Sciatic nerve (tissue), 2 donors: ENCODE results near the gene ZC3H6. TPM values are rescaled to one million over a fixed set of nuclear protein-coding genes. Genes with fewer than 3 reads are reported as not detected.
"Not testable (repeated sequence)": the region's sequence is repeated elsewhere in the genome, so short reads cannot be mapped to it uniquely, and the experiment has no call there.

Experiments used
- ATAC-seq: fragments of 200-7000 bp; cut with Tn5 transposase; one replicate; pipeline ENCODE4 v1.9.1; 2020; ENCODE audit warnings: mild to moderate bottlenecking, moderate library complexity
- DNase-seq: peaks from one replicate; pipeline ENCODE4 v3.0.0-alpha.2; 2020; ENCODE audit warnings: low spot score
- intact Hi-C: fragments of 100-400 bp; cut with DNase I; formaldehyde crosslinking; loops from one replicate; pipeline ENCODE4 v1.14.2; 2022
- total RNA-seq: library from RNA; stranded (reverse); fragmentation: NEBNext Ultra II Directional; extraction: Animal tissue kit (Norgen Biotek cat#: 25700); gene quantifications from one replicate; pipeline ENCODE4 v1.2.1, GENCODE V29; 2021
- donor health status: DM: no; HTN: no; CAD: no.
- donor health status: DM: no; HTN: no; CAD: no.

Gene ZC3H6
- total RNA-seq, 1 donor from 2014 or later: 37.7 TPM

GRCh38 chr2:112275887-112276773, 733 bp downstream of the ZC3H6 start:
- intact Hi-C loops: no loop called here
- ATAC-seq (peak; percentile 87), DNase-seq (peak; percentile 92)

DNA sequence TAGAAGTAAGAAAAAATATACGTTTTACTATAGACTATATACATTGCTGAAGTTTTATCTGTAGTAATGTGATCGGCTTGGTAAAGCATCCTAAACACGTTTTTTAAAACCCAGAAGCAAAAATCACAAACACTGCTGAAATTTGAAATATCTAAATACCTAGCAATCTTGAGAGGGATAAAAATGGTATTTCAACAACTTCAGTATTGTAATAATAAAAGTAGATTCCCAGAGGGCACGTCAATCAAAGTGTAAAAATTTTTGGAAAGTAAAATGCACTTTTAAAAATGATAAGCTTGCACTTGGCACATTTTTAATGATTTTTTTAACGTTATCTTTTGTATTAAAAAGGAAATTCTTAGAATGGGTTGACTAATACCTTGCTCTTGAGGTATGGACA, 1.6 kb downstream of the ZC3H6 start:
- intact Hi-C loops: no loop called here
- ATAC-seq: no peak
- no peak for DNase-seq

- intact Hi-C loops: no loop called here
- ATAC-seq (no peak), DNase-seq (no peak)
These were observed 2.3 kb downstream of the ZC3H6 start for GRCh38 chr2:112277596-112278220.

GRCh38 chr2:112282066-112282465, 6.7 kb downstream of the ZC3H6 start:
- ATAC-seq, DNase-seq, intact Hi-C loops: not testable (repeated sequence)

DNA sequence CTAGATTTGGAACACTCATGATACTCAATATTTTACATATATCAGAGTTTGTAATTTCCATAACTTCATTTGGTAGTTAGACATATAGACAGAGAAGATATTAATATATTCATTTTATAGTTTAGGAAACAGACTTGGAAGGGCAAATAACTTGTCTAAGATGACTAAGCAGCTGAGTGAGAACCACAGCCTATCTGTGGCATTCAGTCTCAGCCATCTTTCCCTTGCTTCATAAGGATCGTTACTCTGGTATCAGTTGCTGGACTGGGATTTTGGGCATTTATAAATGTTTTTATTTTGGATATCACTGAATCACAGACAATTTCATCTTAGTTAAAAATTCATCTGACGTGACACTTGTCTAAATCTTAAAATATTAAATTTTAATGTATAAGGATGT, 8.1 kb downstream of the ZC3H6 start:
- ATAC-seq, DNase-seq, intact Hi-C loops: not testable (repeated sequence)

- DNase-seq (no peak), ATAC-seq (no peak)
- intact Hi-C loops: no loop called here
These were observed 14.7 kb downstream of the ZC3H6 start for GRCh38 chr2:112290088-112290487.

GRCh38 chr2:112290648-112291047, 15.3 kb downstream of the ZC3H6 start:
- intact Hi-C loops: no loop called here
- ATAC-seq (no peak), DNase-seq (no peak)

- DNase-seq (no peak), ATAC-seq (no peak)
- intact Hi-C loops: no loop called here
These were observed 18.4 kb downstream of the ZC3H6 start for GRCh38 chr2:112293636-112294401.

GRCh38 chr2:112295407-112296078, 20.1 kb downstream of the ZC3H6 start:
- intact Hi-C loops: no loop called here
- ATAC-seq (no peak), DNase-seq (no peak)

DNA sequence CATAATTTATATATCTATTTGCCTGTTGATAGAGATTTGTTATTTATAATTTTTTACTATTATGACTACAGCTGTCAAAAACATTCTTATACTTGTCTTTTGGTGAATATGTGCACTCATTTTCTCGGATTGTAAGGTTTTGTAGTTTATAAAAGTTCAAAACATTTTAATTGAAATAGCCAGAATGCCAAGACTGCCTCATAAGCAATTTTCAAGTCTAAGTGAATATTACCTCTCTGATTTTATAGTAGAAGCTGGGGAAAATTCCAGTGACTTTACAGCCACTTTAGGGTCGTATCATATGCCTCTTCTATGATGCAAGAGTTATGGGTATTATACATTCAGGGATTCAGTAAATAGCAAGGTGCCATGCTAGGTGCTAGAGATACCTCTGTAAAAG, 21.0 kb downstream of the ZC3H6 start:
- ATAC-seq (no peak), DNase-seq (no peak)
- intact Hi-C loops: no loop called here

DNA sequence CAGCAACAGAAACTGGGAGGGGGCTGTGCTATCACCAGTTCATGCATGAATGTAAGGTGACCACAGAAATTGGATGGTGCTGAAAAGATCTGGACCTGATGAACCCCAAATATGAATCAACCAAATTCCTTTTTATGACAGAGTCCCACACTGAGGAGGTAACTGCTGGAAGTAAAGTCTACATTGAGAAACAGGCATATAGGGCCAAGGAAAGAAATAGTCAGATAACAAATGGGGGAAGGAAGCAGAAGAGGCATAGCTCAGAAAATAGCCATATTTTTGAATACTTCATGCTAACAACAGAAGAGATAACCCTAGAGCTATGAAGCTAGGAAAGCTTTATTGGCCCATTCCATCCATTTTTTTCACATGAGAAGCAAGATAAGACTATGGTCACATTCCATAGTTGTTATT, 25.8 kb downstream of the ZC3H6 start:
- DNase-seq (no peak), ATAC-seq (no peak)
- intact Hi-C loops: no loop called here

DNA sequence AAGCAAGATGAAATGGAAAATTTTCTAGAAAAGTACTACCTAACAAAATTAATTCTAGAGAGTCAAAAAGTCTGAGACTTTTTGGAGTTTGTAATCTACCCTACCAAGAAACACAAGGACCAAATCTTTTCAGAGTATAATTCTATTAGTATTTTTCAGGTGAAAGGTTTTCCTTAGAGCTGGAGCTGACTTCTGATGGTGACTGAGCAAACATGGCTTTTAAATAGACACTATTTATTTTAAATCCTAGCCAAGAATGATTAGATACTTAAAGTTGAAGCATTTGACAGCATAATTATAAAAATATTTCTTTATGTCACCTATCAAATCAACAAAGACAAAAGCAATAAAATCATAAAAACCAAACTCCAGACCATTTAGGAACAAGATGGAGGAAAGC, 26.6 kb downstream of the ZC3H6 start:
- intact Hi-C loops: no loop called here
- ATAC-seq (no peak), DNase-seq (no peak)

DNA sequence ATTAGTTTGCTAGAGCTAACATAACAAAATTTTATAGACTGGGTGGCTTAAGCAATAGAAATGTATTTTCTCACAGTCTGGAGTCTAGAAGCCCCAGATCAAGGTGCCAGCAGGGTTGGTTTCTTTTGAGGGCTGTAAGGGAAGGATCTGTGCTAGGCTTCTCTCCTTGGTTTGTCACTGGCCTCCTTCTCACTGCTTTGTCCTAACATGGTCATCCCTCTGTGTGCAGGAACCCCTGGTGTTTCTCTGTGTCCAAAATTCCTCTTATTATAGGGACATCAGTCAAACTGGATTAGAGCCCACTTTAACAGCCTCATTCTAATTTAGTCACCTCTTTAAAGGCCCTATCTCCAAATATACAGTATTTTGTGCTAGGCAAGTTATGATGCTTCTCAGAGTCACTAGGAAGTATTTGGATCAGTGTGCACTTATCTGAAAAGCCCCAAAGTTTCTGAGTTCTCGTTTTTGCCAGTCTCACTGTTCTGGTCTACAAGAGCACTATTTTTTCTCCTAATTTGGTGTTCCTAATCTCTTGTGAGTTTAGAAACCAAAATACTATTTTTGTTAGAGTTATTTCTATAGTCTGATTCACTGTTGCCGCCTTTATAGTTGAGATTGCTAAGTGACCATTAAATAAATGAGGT, 29.0 kb downstream of the ZC3H6 start:
- ATAC-seq: no peak

DNA sequence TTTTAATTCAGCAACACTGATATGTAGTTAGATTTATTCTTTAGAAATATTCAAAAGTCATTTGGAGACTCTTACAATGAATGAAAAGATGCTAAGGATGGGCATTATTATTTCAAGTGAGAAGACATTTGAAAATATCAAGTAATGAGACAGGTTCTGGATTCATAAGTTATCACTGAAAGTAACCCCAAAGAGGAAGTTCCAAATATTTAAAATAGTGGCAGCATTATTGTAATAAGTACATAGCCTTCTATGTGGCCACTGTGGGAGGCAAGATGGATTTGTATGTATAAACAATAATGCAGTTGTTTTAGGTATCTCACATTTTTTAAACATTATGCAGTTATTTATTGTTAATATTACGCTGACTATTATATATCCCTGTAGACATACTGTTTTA, 29.7 kb downstream of the ZC3H6 start:
- ATAC-seq: no peak
- intact Hi-C loops: no loop called here
- DNase-seq: no peak

More for the DNA sequence above, 29.0 kb downstream of the ZC3H6 start:
- intact Hi-C loops: no loop called here
- DNase-seq: no peak

DNA sequence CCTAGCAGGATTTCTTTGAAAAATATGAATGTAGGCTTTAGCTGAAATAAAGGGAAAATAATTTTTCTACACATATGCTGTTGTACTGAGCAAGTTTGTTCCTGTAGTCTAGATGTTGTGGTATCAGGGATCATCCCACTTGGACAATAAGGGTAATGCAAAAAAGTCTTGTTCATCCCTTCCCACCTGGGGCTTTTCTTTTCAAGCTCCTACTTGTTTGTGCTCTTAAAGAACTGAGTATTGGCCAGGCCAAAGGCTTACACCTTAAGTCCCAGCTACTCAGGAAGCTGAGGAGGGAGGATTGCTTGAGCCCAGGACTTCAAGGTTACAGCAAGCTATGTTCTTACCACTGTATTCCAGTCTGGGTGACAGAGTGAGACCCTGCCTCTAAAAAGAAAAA, 35.5 kb downstream of the ZC3H6 start:
- no peak for DNase-seq
- no peak for ATAC-seq
- intact Hi-C loops: no loop called here

DNA sequence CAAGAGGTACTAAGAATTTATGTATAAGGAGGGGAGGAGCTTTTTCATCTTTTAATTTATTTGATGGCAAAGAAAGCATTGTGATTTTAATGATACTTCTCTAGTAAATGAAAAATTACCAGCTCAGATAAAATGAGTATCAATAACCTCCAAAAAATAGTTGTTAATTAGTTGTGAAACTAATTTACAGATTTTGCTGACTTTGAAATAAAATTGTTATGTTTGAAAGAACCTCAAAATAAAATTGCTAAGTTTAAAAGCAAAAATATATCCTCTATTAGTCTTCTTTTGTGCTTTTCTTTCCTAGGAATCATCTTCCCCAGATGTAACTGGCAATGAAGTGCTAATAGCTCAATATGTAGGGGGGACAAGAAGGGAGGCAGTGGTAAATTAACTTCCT, 36.5 kb downstream of the ZC3H6 start:
- DNase-seq (no peak), ATAC-seq (no peak)
- intact Hi-C loops: no loop called here

- intact Hi-C loops: no loop called here
- ATAC-seq: no peak
- no peak for DNase-seq
These were observed 37.4 kb downstream of the ZC3H6 start for GRCh38 chr2:112312821-112313220.

GRCh38 chr2:112314856-112315255, 39.5 kb downstream of the ZC3H6 start:
- no peak for DNase-seq
- intact Hi-C loops: no loop called here

More at GRCh38 chr2:112314856-112315255, 39.5 kb downstream of the ZC3H6 start:
- ATAC-seq: no peak
